CD4-positive, alpha-beta T cell treated with Interleukin-17A for 4 hours (primary cell): ENCODE data around the gene SLFN5.
A peak's percentile ranks its signal among the peaks of the same experiment; 100 is the strongest.
"Not testable (repeated sequence)": the region's sequence is repeated elsewhere in the genome, so short reads cannot be mapped to it uniquely, and the experiment has no call there.

Source experiments
- DNase-seq: peaks from one replicate; pipeline ENCODE4 v3.0.0-alpha.2; 2020; ENCODE audit warnings: mixed read lengths

SLFN5 gene

GRCh38 chr17:35243561-35244340 lies 879 bp downstream of the SLFN5 start:
- DNase-seq = peak; percentile 71

GRCh38 chr17:35244341-35245195 lies 1.7 kb downstream of the SLFN5 start:
- DNase-seq = peak; percentile 88

GRCh38 chr17:35245196-35245486 lies 2.3 kb downstream of the SLFN5 start:
- DNase-seq = no peak

- DNase-seq = no peak
Measured at GRCh38 chr17:35252651-35253050, 9.8 kb downstream of the SLFN5 start.

GRCh38 chr17:35254107-35254773 lies 11.4 kb downstream of the SLFN5 start:
- DNase-seq = no peak

GRCh38 chr17:35255316-35255715 lies 12.4 kb downstream of the SLFN5 start:
- DNase-seq = no peak

GRCh38 chr17:35256629-35257028 lies 13.8 kb downstream of the SLFN5 start:
- no peak for DNase-seq

GRCh38 chr17:35257208-35257659 lies 14.4 kb downstream of the SLFN5 start:
- DNase-seq = no peak

- no peak for DNase-seq
Measured at GRCh38 chr17:35259001-35259400, 16.1 kb downstream of the SLFN5 start.

- no peak for DNase-seq
Measured at GRCh38 chr17:35265071-35265470, 22.2 kb downstream of the SLFN5 start.

GRCh38 chr17:35265566-35266141 lies 22.8 kb downstream of the SLFN5 start:
- no peak for DNase-seq

- peak; percentile 41 for DNase-seq
Measured at GRCh38 chr17:35274167-35275066, 31.5 kb downstream of the SLFN5 start.

- not testable (repeated sequence) for DNase-seq
Measured at GRCh38 chr17:35278454-35278853, 35.6 kb downstream of the SLFN5 start.

GRCh38 chr17:35278876-35279275 lies 36.0 kb downstream of the SLFN5 start:
- not testable (repeated sequence) for DNase-seq

GRCh38 chr17:35283767-35284166 lies 40.9 kb downstream of the SLFN5 start:
- DNase-seq = no peak

- DNase-seq = no peak
Measured at GRCh38 chr17:35284955-35285354, 42.1 kb downstream of the SLFN5 start.

- DNase-seq = peak; percentile 40
Measured at GRCh38 chr17:35286120-35286781, 43.4 kb downstream of the SLFN5 start.

- no peak for DNase-seq
Measured at GRCh38 chr17:35287286-35287811, 44.5 kb downstream of the SLFN5 start.

GRCh38 chr17:35289222-35289621 lies 46.4 kb downstream of the SLFN5 start:
- no peak for DNase-seq

- DNase-seq = no peak
Measured at GRCh38 chr17:35291802-35292201, 48.9 kb downstream of the SLFN5 start.

GRCh38 chr17:35293151-35293847 lies 50.4 kb downstream of the SLFN5 start:
- no peak for DNase-seq
